Fibroblast of skin of scalp (primary cell): ENCODE measurements around the gene ZFHX3.
"Not testable (repeated sequence)": the region's sequence is repeated elsewhere in the genome, so short reads cannot be mapped to it uniquely, and the experiment has no call there.

Experiments
- DNase-seq: peaks from one replicate; pipeline ENCODE4 v3.0.0-alpha.2; 2013

Gene ZFHX3

DNA sequence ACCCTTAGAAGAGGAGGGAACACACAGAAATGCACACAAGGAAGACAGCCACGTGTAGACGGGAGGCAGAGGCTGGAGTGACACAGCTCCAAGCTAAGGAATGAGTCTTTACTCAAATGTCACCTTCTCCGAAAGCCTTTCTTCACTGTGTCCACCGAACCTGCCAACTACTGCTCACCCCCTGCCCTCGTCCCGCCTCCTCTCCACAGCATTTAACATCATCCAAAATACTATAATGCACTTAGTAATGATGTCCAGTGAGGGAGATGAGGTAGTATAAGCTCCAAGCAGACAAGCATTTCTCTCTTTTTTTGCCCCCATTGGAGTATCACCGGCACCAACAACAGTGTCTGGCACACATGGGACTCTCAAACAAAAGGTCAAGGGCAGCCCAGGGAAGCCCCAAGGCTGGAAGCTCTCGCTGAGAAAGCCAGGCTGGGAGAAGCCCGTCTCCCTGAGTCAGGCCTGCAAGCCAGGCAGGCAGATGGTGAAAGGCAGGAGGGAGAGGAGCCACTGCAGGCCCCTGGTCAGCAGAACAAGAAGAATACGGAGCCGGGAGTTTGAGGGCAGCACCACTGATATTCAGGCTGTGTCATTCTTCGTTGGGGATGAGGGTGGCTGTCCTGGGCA, 25.9 kb downstream of the ZFHX3 start:
- DNase-seq: no peak

DNA sequence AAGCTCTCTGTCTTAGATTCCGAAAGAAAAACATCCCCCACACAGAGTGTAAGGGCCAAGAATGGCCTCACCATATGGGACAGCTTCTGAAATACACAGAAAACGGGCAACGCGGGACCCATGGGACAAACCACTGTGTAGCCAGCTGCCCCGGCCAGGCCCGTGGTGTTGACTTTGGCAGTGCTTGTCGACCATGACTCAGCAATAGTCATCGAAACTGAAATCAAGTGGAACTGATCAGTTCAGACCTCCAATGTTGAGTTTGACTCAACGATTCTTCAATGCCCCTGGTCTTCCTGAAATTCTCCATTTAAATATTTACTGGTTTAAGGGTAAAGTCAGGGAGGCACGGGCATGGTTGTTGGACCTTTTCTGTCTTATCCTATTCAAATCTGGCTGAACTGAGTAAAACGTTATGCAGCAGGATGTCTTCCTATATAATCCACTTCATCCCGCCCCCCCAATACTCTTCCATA, 27.5 kb downstream of the ZFHX3 start:
- peak; percentile 97 for DNase-seq

DNA sequence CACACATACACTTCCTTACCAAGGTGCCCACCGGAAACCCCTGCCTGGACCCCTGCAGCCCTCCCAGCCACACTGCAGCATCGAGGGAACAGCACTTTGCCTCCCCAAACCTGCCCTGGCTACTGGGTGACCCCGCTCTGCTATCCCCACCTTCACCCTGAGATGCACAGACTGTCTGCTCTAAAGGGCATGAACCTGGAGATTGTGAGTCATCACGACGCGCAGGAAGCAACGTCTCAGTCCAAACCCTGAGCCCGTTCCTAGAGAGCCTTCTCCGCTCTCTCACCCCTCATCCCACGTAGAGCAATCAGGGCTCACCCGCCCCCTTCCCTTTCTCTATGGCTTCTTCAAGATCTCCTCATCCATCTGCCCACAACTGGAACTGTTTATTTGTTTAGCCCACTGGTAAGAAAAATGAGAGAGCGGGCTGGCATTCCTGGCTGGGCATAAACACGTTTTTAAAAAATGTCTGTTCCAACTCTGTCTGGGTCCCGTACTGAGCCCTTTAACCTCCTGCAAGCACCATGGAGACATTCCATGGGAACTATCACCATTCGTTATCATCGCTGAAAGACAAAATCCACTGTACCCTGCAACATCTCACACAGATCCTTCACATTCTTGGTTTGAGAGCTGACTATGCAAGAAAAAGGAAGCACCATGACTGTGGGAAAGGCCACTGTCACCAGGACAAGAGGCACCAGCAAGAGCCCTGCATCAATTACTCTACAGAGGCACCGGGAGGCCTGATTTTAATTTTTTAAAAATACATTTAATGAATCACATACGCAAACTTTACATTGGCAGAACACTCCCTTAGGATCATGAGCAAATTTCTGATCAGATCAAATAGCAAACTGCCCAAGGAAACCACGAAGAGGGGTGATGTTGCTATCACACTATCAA, 28.2 kb downstream of the ZFHX3 start:
- peak; percentile 68 for DNase-seq

DNA sequence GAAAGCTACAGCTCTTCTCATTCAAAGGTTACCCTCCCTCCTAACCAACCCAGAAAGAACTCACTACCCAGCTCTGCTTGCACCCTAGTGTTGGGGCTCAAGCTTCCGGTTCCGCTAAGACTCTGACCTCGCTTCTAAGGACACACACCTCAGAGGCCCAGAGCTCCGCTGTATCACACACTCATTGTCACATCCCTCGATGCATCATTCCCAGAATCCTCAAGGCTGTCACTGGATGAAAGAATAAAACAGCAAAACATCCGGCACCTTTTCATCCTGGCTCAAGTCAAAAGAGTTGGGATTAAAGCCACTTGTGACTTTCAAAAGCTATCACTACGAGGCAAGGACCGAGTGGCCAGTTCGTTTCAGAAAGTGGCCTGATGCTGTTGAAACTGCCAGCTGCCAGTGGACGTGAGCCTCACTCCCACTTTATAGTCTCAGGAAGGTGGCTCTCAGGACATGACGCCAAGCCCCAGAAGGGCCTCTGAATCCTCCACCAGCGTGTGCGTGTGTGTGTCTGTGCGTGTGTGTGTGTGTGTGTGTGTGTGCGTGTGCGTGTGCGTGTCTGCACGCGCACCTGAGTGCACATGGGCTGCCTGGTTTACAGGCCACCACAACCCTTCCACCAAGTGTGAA, 29.0 kb downstream of the ZFHX3 start:
- DNase-seq: no peak

DNA sequence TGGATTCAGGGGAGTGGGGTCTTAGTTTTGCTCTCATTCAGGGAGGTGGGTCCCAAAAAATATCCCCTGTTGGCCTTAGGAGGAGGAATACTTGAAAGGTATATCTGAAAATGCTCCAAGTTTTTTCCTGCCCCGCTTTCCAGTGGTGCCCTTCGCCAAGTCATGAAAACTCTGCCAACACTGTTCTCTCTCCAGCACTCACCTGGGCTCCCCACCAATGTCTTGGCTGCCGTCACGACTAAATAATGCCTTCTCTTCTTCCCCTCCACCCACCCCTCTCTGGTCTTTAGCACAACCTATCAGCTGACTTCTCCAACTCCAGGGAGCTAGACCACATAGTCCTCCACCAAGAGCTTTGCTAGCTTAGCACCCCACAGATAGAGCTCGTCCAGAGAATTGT, 30.6 kb downstream of the ZFHX3 start:
- DNase-seq: no peak

DNA sequence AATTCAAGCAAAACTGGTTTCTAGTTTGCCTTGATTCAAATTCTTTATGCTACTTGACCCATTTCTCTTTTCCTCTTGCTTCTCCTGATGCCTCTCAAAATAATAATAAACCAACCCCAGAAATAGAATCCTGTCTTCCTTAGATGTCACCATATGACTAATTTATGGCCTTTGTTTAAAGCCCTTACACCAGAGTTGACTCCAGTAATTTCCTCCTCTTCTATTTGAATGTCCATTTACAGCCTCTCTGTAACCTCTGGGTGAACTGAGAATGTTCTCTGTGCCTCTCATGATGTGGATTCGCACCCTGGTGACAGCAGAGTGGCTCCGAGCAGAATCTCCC, 31.5 kb downstream of the ZFHX3 start:
- no peak for DNase-seq

DNA sequence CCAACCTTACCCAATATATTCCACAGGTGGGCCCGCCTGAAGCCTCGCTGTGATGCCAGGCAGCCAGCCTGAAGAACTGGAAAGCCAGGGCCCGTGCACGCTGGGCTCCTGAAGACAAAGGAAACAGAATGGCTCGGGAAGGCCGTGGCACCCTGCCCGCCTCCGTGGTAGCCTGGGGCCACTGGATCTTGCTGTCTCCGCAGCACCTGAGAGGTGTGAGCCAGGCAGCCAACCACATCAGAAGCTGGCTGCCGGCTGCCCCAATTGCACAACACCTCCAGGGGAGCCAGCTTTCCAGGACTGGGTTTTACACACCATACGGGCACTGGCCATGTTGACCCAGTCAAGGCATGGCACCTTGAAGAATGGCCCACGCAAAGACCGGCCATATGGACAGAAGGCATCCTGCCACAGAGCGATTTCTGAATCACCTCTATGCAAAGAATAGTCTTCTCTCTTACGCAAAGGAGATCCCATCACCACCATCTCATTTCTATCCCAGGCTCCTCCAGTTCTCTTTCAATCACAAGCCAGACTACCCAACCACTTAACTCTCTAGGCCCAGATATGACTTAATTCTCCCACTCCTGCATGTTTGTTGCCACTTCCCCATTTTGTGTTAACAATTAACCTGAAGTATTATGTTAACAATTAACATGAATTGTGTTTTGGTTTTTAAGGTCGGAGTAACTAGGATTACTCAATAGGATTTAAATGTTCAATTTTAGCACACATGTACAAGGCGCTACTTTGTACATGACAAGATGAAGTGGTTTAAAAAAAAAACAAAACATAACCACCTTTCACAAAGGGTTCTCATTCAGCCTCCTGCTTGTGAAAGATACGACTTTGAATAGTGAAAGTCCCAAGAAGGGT, 32.1 kb downstream of the ZFHX3 start:
- DNase-seq: no peak

DNA sequence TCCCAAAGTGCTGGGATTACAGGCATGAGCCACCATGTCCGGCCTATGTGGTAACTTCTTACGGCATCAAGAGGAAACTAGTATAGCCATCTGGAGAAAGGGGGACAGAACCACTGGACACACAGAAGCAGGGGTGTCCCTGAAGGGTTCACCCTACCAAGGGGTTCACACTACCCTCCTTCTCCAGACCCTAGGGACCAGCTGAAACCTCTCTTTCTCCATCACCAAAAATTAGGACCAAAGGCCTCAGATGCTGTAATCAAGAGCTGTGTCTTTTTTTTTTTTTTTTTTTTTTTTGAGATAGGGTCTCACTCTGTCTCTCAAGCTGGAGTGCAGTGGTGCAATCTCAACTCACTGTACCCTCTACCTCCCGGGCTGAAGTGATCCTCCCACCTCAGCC, 33.2 kb downstream of the ZFHX3 start:
- DNase-seq: no peak

DNA sequence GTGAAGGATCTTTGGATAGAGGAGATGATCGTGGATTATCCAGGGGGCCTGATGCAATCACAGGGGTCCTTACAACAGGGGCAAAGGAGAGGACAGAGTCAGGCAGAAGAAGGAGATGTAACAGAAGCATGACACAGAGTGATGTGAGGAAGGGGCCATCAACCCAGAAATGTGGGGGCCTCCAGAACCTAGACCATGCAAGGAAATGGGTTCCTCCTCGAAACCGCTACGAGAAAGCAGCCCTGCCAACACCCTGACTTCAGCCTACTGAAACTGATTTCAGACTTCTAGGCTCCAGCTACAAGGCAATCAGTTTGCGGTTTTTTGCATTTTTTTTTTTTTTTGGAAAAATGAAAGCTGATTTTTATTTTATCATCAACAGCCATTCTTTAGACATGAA, 34.0 kb downstream of the ZFHX3 start:
- no peak for DNase-seq

DNA sequence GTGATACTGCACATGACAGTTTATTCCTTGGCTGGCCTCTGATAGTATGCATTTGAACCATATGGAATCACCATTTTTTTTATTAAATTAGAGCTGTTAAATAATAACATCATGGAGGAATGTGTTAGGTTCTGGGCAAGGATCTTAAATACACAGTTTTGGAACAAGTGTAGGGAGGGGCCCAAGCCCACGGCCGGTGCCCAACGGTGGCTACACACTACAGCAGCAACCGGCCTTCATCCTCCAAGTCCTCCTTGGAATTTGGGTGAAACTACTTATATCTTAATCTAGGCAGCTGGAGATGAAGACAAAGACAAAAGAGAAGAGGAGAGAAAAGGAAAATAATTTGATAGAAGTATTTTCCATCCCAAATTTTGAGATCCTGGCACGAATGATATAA, 35.6 kb downstream of the ZFHX3 start:
- DNase-seq: no peak

DNA sequence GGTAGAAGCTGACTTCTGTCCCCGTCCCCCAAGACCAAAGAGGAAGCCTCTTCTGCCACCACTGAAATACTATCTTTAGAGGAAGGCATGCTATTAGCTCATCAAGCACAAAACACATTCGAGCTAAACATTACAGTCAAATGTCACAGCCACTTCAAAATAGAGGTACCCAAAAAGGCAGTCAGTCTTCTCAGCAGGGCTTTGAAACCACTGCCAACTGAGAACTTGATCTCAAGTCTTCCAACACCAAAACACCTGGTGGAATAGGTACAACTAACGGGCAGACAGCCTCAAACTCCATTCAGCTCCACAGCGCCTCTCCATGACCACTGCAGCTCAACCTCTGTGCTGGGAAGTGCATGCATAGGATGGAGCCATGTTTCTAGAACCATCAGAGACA, 36.0 kb downstream of the ZFHX3 start:
- DNase-seq: no peak

DNA sequence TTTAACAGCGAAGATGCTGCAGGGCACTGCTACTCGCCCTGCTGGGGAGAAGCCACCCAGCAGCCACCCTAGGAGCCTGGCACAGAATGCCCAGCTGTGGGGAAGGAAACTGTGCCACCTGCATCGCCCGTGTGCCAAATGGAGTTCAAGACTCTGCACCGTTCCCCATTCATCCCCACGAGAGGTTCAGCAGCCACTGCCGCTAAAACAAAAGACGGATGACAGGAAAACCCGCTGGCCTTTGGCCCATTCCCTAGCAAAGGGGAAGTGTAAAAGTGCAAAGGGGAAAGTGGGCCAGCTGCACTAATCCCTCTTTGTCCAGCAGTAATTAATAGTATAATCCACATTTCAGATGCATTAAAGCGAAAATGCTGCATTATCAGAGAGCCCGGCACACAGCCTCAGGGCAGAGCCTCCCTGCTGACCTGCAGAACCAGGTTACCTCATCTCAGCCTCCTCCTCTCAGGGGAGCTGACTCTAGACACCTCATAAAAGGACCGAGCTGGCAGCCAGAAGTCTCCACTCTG, 37.7 kb downstream of the ZFHX3 start:
- DNase-seq: no peak

DNA sequence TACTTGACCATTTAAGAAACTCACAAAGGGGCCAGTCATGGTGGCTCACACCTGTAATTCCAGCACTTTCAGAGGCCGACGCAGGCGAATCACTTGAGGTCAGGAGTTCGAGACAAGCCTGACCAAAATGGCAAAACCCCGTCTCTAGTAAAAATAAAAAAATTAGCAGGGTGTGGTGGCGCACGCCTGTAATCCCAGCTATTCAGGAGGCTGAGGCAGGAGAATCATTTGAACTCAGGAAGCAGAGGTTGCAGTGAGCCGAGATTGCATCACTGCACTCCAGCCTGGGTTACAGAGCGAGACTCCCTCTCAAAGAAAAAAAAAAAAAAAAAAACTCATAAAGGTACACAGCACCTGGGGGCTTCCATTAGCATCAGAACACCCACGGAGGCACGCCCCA, 38.2 kb downstream of the ZFHX3 start:
- DNase-seq: not testable (repeated sequence)

DNA sequence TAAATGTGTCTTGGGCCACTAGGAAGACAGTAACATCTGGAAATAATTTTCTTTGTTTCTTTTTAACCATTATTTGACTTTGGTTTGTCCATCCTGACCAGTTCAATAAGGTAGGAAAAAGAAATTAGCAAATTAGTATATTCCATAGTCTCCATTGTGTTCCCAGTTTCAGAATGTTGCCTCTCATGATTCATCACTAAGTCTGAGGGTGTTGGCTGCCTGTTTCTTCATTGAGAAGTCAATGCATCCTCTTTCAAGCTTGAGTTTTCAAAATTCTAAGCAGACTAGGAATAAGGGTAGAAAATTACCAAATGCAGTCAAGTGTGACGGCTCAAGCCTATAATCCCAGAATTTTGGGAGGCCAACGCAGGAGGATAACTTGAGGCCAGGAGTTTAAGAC, 41.9 kb downstream of the ZFHX3 start:
- peak; percentile 36 for DNase-seq

DNA sequence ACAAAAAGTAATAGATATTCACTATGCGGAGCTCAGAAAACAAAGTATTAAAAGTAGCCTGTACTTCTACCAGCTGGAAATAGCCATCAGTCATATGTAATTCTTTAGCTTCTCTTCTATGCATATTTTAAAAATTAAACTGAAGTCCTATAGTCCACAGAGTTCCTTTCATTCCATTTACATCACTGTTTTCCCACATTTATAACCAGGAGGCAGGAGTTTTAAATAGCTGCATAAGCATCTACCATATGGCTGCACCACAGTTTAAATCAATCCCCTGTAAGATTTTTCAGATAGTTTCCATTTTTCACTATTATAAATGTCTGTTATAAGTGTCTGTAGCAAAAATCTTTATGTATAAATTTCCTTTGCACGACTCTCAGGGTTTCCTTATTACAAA, 45.1 kb downstream of the ZFHX3 start:
- peak; percentile 95 for DNase-seq

DNA sequence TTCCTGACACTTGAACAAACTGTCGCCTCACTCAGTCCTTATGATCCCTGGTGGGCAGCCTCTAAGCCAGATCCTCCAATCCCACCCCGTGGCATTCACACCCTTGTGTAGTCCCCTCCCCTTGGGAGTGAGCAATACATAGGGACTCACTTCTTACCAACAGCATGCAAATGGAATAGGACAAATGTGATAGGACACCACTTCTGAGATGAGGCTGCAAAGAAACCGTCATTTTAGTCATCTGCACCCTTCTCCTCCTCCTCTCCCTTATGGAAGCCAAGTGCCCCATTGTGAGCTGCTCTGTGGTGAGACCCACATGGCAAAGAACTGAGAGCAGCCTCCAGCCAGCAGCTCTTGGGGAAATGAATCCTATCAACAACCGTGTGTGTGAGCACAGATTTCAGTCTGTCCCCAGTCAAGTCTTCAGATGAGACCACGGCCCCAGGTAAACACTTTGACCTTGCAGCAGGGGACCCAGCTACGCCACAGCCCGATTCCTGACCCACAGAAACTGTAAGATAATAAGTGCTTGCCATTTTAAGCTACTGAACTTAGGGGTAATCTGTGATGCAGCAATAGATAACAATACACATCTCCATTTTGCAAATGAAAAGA, 46.9 kb downstream of the ZFHX3 start:
- no peak for DNase-seq

DNA sequence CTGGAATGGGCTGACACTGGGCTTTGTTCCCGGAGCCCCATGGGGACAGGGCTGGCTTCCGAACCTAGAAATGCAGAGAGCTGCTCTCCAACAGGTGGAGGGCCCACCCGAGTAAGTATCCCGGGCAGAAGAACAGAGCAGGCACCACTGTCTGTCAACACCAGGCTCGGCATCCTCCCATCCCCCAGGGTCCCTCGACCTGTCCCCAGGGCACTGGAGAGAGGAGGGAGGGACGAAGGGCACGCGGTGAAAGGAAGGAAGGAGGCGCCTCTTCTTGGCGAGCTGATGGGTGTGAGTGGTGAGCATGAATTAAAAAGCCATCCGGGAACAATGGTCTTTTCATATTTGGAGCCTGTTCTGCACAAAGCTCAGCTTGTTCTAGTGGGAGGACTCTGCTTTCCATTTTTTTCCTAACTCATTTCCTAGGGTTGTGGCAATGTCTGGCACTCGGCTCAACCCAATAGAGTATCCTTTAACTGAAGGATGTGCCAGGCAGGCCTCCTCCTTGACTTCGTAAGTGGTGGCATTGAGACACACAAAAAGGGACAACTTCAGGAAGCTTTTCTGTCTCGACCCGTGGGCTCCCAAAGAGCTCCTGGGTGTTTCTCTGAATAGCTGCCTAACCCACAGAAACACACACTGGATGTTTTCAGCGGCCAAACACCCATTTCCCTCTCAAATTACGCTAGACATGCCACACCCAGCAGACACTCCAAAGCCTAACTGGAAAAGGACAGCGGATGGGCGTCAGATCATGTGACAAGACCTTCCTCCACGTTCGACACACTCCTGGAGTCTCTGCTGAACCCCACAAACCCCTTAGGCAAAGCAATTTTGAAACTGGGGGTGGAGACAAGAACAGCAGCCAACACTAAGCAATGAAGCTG, 47.7 kb downstream of the ZFHX3 start:
- peak; percentile 55 for DNase-seq

DNA sequence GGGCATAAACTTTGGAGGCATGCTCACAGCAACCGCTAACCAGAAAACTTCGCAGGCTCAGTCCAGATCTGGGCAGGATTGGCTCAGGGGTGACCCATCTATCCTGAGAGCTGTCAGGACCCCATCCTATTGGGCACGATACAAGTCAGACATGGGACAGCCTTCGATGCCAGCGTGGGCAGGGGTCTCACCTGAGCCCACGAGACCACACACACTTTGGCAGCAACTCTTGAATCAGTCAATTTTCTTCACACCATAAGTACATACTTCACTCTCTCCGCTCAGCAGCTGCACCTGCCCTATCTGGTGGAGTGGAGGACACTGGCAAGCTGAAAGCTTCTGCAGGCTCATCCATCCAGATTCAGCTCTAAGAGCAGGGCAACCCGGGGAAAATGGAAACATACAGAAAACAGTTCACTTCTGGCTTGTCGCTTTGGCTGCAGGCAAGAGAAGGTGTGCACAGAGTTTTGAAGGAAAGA, 48.3 kb downstream of the ZFHX3 start:
- no peak for DNase-seq

DNA sequence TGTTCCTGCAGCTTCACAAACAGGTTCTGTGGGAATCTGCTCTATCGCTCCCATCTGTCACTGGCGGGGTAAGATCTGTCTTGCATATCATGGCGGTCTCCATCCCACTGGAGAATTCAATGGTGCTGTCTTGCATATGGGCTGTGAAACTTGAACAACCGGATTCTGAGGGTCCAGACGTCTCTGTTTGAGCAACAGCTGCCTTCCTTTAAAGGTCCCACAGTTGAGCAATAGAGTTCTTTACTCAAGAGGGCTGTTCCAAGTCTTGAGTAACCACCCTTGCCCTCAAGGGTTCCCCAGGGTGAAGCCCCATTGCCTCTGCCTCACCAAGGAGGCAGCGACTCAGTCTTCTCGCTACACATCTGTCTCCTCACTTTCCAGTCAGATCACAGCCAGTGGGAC, 50.8 kb downstream of the ZFHX3 start:
- peak; percentile 24 for DNase-seq

DNA sequence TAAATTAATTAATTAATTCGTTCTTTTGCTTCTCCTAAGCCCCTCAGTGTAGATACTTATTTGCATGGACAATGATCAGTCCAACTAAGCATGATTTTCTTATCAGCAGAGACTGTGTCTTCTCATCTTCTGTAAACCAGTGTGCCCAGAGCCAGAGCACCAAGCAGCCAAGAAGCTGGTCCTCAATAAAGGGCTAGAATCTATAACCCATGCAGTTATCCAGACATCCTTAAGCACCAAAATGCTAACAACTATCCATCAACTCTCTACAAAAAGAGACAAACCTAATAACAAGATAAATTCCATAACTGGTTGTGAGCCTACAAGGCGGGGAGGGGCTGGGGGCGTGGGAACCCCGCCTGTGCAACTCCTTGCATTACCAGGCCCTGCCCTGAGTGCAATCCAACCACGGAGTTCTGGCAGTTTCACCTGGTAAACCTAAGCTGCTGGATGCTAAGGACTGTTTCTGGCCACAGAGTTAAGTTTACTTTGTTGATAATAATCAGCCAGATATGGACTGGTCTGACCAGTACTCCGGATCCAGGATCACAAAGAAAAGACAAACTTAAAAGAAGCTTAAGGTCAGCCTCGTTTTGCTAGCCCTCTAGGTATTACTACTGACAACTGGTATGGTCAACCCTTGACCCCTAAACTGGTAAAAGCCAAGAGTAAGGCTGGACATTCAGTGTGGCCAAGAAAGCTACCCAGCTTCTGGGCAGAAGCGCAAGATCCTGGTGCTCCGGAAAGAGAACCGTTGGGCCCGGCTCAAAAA, 51.5 kb downstream of the ZFHX3 start:
- no peak for DNase-seq
